GM03348 (cell line): ENCODE data around the gene CACNA1D.
A peak's percentile ranks its signal among the peaks of the same experiment; 100 is the strongest.

Experiments
- DNase-seq: peaks from one replicate; pipeline ENCODE4 v3.0.0; 2012; ENCODE audit warnings: low spot score

Gene CACNA1D

DNA sequence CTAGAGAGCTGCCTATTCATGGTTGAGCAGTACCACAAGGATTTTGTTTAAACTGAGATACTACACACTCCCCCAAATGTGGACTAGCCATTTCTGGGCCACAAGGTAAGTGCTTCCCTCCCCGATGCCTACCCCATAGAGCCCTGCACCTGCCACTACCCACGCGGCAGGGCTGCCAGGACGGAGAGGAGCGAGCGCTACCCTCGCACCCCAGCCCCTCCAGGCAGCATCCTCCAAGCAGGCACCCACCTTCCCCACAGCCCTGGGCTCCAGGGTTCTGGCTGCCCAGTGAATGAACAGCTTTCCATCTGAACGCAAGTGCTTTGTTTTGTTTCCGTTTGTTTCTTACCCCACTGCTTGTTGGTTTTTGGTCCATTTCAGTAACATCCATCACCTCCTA is 292.6 kb downstream of the CACNA1D start:
- no peak for DNase-seq

- DNase-seq: no peak
Observed at GRCh38 chr3:53788038-53788437, 293.6 kb downstream of the CACNA1D start.

GRCh38 chr3:53789459-53789858 is 295.0 kb downstream of the CACNA1D start:
- DNase-seq: no peak

- DNase-seq: no peak
Observed at GRCh38 chr3:53790470-53790869, 296.1 kb downstream of the CACNA1D start.

- DNase-seq: no peak
Observed at GRCh38 chr3:53791317-53791716, 296.9 kb downstream of the CACNA1D start.

- no peak for DNase-seq
Observed at GRCh38 chr3:53792866-53793265, 298.5 kb downstream of the CACNA1D start.

GRCh38 chr3:53794597-53794996 is 300.2 kb downstream of the CACNA1D start:
- DNase-seq: peak; percentile 68

DNA sequence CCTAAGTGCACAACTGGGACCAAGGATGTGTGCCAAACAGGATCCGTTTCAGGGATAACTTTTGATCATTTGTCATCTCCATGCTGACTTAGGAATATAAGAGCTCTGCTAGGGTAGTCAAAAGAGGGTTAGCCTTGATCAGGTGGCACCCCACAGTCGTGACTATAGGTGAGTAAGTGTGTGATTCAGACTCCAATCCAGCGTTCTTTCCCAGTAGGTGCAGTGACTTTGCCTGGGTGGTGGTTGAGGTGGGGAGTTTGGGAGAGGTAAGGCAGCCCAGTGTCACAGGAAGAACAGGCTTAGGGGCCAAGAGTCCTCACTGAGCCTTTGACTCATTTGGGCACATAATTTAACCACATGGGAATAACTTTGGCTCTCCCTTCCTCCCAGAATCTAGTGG is 300.8 kb downstream of the CACNA1D start:
- no peak for DNase-seq

- no peak for DNase-seq
Observed at GRCh38 chr3:53795789-53796560, 301.6 kb downstream of the CACNA1D start.

DNA sequence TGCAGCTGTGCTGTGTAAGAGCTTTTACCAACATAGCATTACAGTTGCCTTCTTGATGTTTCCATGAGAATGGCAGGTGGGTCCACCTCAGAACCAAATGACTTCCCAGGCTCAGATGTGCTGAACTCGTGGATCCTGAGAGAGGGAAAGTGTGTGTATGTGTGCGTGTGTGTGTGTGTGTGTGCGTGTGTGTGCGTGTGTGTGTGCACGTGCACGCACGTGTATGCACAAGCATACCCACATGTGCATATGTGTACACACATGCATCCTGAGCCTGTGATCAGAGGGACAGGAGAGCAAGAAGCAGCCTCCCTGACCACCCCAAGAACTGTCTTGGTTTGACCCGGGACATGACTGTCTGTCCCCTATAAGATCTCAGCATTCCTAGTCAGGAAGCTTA is 303.7 kb downstream of the CACNA1D start:
- no peak for DNase-seq

GRCh38 chr3:53799338-53799865 is 305.0 kb downstream of the CACNA1D start:
- no peak for DNase-seq

DNA sequence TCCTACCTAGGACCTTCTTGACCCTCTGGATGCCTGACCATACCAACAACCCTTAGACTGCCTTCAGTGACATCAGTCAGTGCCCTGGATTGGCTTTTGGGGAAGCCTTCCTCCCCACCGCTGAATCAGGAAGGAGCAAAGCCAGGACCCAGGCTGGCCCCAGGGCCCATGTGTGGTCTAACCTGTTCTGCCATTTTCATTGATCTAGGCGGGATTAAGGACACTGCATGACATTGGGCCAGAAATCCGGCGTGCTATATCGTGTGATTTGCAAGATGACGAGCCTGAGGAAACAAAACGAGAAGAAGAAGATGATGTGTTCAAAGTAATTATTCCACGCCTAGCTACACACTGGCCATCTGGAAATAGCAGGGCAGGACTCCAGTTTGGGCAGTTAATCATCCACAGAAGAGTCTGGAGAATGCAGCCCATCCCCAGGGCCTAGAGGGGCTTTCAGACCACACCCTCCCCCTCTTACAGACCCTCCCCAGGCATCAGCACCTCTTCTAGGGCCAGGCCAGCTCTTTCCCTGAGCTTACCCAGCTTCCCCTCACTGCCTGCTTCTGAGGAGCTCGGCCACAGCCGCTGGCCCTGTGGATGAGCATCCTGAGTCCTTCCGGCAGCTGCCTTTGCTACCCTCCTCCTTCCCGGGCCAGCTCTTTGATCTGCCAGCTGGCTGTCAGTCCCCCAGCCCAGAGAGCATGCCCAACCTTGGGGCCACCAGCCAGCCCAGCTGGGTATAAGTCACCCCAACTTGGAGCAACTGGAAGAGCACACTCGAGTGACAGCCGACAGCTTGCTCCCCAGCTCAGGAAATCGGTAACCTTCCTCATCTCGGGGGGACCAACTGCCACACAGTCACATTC is 305.9 kb downstream of the CACNA1D start:
- DNase-seq: no peak

GRCh38 chr3:53801319-53801718 is 306.9 kb downstream of the CACNA1D start:
- no peak for DNase-seq

- no peak for DNase-seq
Observed at GRCh38 chr3:53802256-53802880, 308.0 kb downstream of the CACNA1D start.

GRCh38 chr3:53803124-53803815 is 308.9 kb downstream of the CACNA1D start:
- no peak for DNase-seq

DNA sequence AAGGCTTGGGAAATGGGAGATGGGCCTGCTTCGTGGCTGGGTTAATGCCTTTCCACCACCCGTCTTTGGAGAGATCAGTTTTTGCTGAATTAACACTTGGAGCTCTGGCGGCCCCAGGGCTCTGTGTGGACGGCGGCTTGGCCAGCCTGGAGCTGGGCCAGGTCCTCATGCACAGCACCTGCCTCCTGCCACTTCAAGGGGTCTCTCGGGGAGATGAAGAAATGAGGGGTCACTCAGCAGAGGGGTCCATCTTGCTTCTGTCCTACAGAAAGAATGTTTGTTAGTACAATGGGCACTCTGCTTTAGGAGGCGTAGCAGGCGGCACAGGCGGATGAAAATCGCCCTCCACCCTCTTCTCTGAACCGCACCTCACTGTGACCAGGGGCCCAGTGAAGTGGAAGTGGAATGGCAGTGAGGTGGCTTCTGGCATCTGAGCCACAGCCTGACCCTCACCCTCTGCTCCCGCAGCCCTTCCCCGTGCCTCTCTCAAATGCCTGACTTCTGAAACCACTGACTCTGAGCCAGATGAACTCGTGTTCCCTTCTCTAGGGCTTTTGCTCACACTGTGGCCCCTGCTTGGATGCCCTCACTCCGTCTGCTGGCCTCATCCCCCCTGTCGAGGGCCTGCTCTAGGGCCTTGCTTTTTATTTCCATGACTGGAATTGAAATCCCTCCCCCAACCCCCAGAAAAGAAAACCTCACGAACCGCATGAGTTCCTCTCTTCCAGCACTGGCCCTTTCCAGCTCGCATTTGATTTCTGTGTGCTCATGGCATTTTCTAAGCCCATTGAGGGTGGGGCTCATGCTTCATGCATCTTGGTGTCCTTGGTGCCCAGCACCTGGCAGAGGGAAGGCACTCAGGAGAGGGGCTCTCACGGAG is 309.6 kb downstream of the CACNA1D start:
- no peak for DNase-seq

DNA sequence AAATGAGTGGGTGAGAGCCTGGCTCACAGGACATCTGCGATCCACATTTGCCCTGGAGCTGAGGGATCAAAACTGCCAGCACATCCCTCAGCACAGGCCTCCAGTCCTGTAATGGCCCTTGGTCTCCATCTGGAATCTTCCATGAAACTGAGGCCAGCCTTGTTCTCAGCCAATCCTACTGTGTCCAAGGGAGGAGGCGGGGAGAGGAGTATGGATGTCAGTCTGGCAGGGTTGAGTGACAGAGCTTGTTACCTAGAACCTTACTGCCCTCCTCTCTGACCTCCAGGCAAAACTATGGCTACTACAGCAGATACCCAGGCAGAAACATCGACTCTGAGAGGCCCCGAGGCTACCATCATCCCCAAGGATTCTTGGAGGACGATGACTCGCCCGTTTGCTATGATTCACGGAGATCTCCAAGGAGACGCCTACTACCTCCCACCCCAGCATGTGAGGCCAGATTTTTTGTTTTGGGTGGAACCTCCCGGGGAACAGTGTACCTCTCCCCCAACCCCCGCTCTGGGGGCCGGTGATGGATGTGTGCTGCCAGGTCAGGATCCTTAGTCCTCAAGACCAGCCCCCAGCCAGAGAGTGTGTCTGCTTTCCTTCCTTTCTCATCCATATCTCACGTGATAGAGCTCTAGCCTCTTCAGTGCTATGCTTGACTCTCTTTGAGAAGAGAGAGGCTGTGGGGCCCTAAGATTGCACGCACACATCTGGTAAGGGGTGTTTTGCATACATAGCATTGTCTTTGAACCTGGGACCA is 310.5 kb downstream of the CACNA1D start:
- DNase-seq: peak; percentile 92

DNA sequence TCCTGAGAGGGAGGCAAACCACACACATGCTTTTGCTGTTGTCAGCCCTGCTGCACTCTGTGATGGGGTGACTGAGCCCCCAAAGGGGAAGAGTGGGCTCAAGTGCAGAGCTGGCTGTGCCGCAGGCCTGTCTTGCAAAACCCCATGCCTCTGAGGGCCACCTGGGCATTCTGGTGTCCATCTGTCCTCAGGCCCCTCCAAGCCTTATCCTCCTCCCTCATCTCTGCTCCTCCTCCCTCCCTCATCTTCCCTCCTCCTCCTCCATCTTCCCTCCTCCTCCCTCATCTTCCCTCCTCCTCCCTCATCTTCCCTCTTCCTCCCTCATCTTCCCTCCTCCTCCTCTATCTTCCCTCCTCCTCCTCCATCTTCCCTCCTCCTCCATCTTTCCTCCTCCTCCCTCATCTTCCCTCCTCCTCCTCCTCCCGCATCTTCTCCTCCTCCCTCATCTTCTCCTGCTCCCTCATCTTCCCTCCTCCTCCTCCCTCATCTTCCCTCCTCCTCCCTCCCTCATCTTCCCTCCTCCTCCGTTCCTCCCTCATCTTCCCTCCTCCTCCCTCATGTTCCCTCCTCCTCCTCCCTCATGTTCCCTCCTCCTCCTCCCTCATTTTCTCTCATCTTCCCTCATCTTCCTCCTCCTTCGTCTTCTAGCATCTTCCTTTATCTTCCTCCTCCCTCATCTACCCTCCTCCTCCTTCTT is 311.2 kb downstream of the CACNA1D start:
- DNase-seq: no peak
